Measurements from ENCODE around the gene RYR1. TPM values are rescaled to one million over a fixed set of nuclear protein-coding genes. Genes with fewer than 3 reads are reported as not detected.

Gene RYR1
- total and polyA plus RNA-seq, 2 experiments from 2014 or later, result 0.07 to 0.21 TPM

DNA sequence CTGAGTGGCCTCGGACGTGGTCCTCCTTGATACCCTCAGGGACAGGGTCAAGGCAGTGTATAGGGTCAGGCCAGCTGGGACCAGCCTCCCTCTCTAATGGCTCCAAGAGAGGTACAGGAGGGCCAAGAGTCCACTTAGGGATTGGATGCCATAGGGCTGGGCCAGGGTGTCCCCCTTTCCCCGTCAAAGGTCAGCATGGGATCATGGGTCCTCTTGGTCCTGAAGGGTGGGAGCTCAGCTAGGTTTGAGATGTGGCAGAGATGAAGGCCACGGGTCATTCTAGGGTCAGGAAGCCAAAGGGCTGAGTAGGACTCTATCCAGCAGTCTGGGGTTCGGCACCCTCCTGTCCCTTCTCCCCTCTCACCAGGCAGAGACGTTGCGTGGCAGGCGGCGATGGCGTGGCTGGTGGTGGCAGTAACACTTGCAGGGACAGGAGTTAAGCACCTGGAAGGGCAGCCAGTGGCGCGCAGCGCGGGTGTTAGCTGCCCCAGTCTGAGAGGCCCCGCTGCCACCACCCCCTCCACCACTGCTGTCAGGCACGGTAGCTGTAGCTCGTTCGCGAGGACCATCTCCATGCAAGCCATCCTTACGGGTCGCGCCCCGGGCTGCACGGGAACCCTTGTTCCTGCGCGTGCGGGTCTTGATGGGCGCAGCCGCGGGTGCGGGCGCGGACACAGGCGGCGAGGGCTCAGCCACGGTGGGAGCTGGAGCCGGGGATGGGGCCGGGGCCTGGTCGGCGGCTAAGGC is 48.3 kb upstream of the RYR1 start:
- no peak overlapping the region for H3K4me3 ChIP-seq
- H3K27me3 ChIP-seq, result no peaks in the 10 kb centered on the region
- H3K27ac ChIP-seq, result no peak overlapping the region
- no peak overlapping the region for H2AFZ ChIP-seq
- TF ChIP-seq EZH2phosphoT487 (IDR thresholded peaks at IDR 0.05; ENCODE audit: low read depth, severe bottlenecking, unreplicated experiment), result no peak
- no peak for TF ChIP-seq EZH2 (IDR thresholded peaks at IDR 0.05; ENCODE audit: borderline replicate concordance)
- TF ChIP-seq, protein P1, sequence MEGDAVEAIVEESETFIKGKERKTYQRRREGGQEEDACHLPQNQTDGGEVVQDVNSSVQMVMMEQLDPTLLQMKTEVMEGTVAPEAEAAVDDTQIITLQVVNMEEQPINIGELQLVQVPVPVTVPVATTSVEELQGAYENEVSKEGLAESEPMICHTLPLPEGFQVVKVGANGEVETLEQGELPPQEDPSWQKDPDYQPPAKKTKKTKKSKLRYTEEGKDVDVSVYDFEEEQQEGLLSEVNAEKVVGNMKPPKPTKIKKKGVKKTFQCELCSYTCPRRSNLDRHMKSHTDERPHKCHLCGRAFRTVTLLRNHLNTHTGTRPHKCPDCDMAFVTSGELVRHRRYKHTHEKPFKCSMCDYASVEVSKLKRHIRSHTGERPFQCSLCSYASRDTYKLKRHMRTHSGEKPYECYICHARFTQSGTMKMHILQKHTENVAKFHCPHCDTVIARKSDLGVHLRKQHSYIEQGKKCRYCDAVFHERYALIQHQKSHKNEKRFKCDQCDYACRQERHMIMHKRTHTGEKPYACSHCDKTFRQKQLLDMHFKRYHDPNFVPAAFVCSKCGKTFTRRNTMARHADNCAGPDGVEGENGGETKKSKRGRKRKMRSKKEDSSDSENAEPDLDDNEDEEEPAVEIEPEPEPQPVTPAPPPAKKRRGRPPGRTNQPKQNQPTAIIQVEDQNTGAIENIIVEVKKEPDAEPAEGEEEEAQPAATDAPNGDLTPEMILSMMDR (IDR thresholded peaks at IDR 0.05; ENCODE audit: poor library complexity), result no peak
- WGBS (ENCODE audit: low lambda C conversion rate, missing lambda C conversion rate), result 90% methylated on average over 32 of the region's 40 CpGs
- no peaks in the 10 kb centered on the region for H3K9me2 ChIP-seq (replicated peaks; ENCODE audit: insufficient read depth)
- no peaks in the 10 kb centered on the region for H3K79me2 ChIP-seq
- no peaks in the 10 kb centered on the region for H4K20me1 ChIP-seq (ENCODE audit: insufficient read depth, poor library complexity, severe bottlenecking)
- no peak overlapping the region for H3K4me2 ChIP-seq
- DNase-seq (ENCODE audit: low spot score), result no peak
- peaks cover 12% of the 10 kb centered on the region for H3K4me1 ChIP-seq (ENCODE audit: insufficient read depth)
- no peaks in the 10 kb centered on the region for H3K9me3 ChIP-seq (ENCODE audit: low read depth)
- no peaks in the 10 kb centered on the region for H3K36me3 ChIP-seq (replicated peaks; ENCODE audit: insufficient read depth, low read depth)

GRCh38 chr19:38385804-38386257 is 47.7 kb upstream of the RYR1 start:
- no peak for TF ChIP-seq EZH2phosphoT487 (IDR thresholded peaks at IDR 0.05; ENCODE audit: low read depth, severe bottlenecking, unreplicated experiment)
- no peak for TF ChIP-seq EZH2 (IDR thresholded peaks at IDR 0.05; ENCODE audit: borderline replicate concordance)
- TF ChIP-seq, protein P1 (IDR thresholded peaks at IDR 0.05; ENCODE audit: poor library complexity), result no peak
- 73% methylated on average over 37 of the region's 40 CpGs for WGBS (ENCODE audit: low lambda C conversion rate, missing lambda C conversion rate)
- H3K4me1 ChIP-seq (ENCODE audit: insufficient read depth), result peaks cover 12% of the 10 kb centered on the region
- no peaks in the 10 kb centered on the region for H4K20me1 ChIP-seq (ENCODE audit: insufficient read depth, poor library complexity, severe bottlenecking)
- no peaks in the 10 kb centered on the region for H3K36me3 ChIP-seq (replicated peaks; ENCODE audit: insufficient read depth, low read depth)
- no peak overlapping the region for H3K4me3 ChIP-seq
- no peaks in the 10 kb centered on the region for H3K27me3 ChIP-seq
- H3K9me3 ChIP-seq (ENCODE audit: low read depth), result no peaks in the 10 kb centered on the region
- H2AFZ ChIP-seq, result no peak overlapping the region
- peak overlapping the region; percentile 94 for H3K4me2 ChIP-seq
- H3K79me2 ChIP-seq, result no peaks in the 10 kb centered on the region
- H3K27ac ChIP-seq, result no peak overlapping the region
- DNase-seq (ENCODE audit: low spot score), result no peak
- no peaks in the 10 kb centered on the region for H3K9me2 ChIP-seq (replicated peaks; ENCODE audit: insufficient read depth)

GRCh38 chr19:38386300-38386970 is 47.1 kb upstream of the RYR1 start:
- peak; percentile 26 for DNase-seq (ENCODE audit: low spot score)
- 66% methylated on average over 50 of the region's 61 CpGs for WGBS (ENCODE audit: low lambda C conversion rate, missing lambda C conversion rate)
- H3K79me2 ChIP-seq, result no peaks in the 10 kb centered on the region

More at GRCh38 chr19:38386300-38386970, 47.1 kb upstream of the RYR1 start:
- peak overlapping the region; percentile 94 for H3K4me2 ChIP-seq
- H3K4me1 ChIP-seq (ENCODE audit: insufficient read depth), result peaks cover 12% of the 10 kb centered on the region
- no peak overlapping the region for H3K27ac ChIP-seq
- TF ChIP-seq, protein P1 (IDR thresholded peaks at IDR 0.05; ENCODE audit: poor library complexity), result no peak
- TF ChIP-seq EZH2 (IDR thresholded peaks at IDR 0.05; ENCODE audit: borderline replicate concordance) (no peak), EZH2phosphoT487 (IDR thresholded peaks at IDR 0.05; ENCODE audit: low read depth, severe bottlenecking, unreplicated experiment) (no peak)
- H3K9me3 ChIP-seq (ENCODE audit: low read depth), result no peaks in the 10 kb centered on the region
- no peaks in the 10 kb centered on the region for H3K36me3 ChIP-seq (replicated peaks; ENCODE audit: insufficient read depth, low read depth)
- no peaks in the 10 kb centered on the region for H3K9me2 ChIP-seq (replicated peaks; ENCODE audit: insufficient read depth)
- no peaks in the 10 kb centered on the region for H3K27me3 ChIP-seq
- H4K20me1 ChIP-seq (ENCODE audit: insufficient read depth, poor library complexity, severe bottlenecking), result no peaks in the 10 kb centered on the region
- no peak overlapping the region for H3K4me3 ChIP-seq
- H2AFZ ChIP-seq, result no peak overlapping the region

Measured in hepatocyte (in vitro differentiated cells).